Measurements from ENCODE around the gene CHST5. TPM values are rescaled to one million over a fixed set of nuclear protein-coding genes. Genes with fewer than 3 reads are reported as not detected.
A peak's percentile ranks its signal among the peaks of the same experiment; 100 is the strongest.

CHST5 gene
- total and polyA plus RNA-seq, 9 of the 15 experiments (the other 6 are each of a cell fraction or from before 2014, with no cell fraction given) = 0.06 to 0.21 (median 0.14) TPM; not detected in 5

DNA sequence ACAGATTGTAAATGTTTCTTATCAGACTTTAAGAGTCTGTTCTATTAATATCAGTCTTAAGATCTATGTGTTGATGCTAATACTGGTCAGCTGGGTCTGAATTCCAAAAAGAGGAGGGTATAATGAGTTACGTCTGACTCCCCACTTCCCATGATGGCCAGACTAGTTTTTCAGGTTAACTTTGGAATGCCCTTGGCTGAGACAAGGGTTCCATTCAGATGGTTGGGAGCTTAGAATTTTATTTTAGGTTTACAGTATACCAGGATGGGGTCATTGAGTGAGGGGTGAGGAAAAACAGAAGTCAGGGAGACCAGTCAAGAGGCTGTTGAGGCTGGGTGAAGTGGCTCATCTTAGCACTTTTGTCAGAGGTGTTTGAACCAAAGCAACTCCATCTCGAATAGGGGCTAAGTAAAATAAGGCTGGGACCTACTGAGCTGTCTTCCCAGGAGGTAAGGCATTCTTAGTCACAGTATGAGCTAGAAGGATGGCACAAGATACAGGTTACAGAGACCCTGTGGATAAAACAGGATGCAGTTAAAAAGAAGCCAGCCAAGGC lies 23.0 kb upstream of the CHST5 start (continued):
- TF ChIP-seq SAFB2 (IDR thresholded peaks at IDR 0.05; ENCODE audit: borderline replicate concordance, low read depth, low read length, severe bottlenecking) = no peak
- TF ChIP-seq TOE1 (IDR thresholded peaks at IDR 0.05; ENCODE audit: borderline replicate concordance) = no peak
- no peak for TF ChIP-seq TOE1 (CRISPR knock-in tag; IDR thresholded peaks at IDR 0.05; ENCODE audit: borderline replicate concordance, low read depth)
- TF ChIP-seq ZNF717 (CRISPR knock-in tag; IDR thresholded peaks at IDR 0.05) = no peak
- TF ChIP-seq, protein P1, sequence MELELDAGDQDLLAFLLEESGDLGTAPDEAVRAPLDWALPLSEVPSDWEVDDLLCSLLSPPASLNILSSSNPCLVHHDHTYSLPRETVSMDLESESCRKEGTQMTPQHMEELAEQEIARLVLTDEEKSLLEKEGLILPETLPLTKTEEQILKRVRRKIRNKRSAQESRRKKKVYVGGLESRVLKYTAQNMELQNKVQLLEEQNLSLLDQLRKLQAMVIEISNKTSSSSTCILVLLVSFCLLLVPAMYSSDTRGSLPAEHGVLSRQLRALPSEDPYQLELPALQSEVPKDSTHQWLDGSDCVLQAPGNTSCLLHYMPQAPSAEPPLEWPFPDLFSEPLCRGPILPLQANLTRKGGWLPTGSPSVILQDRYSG (tag; conservative IDR thresholded peaks at IDR 0.05; ENCODE audit: low read depth) = peak; percentile 52; the same call in 1 of the 2 replicates
- TF ChIP-seq ZBTB26 (CRISPR knock-in tag; IDR thresholded peaks at IDR 0.05) = no peak
- TF ChIP-seq BMI1 (IDR thresholded peaks at IDR 0.05; ENCODE audit: low read length) = no peak
- TF ChIP-seq NCOA4 (IDR thresholded peaks at IDR 0.05; ENCODE audit: partially characterized antibody) = no peak
- TF ChIP-seq HINFP (tag; conservative IDR thresholded peaks at IDR 0.05; ENCODE audit: low read depth) = peak; percentile 68; the same call in 1 of the 2 replicates
- TF ChIP-seq RBM15 (IDR thresholded peaks at IDR 0.05; ENCODE audit: insufficient read depth, low read length) = no peak
- TF ChIP-seq DNMT1 (IDR thresholded peaks at IDR 0.05) = no peak
- TF ChIP-seq ZNF639 (CRISPR knock-in tag; conservative IDR thresholded peaks at IDR 0.05 in 1 of 2, IDR thresholded peaks at IDR 0.05 in 1 of 2) = 0 out of 4 replicates have a peak, but pooled peaks of 1 of the 2 experiments have one; percentile 32
- TF ChIP-seq, protein P2, sequence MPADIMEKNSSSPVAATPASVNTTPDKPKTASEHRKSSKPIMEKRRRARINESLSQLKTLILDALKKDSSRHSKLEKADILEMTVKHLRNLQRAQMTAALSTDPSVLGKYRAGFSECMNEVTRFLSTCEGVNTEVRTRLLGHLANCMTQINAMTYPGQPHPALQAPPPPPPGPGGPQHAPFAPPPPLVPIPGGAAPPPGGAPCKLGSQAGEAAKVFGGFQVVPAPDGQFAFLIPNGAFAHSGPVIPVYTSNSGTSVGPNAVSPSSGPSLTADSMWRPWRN (IDR thresholded peaks at IDR 0.05; ENCODE audit: low read depth) = no peak
- TF ChIP-seq PTRF (tag; IDR thresholded peaks at IDR 0.05) = 0 out of 2 replicates have a peak, but pooled peaks have one; percentile 67
- 0 out of 2 replicates have a peak, but pooled peaks have one; percentile 55 for TF ChIP-seq KLF6 (CRISPR knock-in tag; IDR thresholded peaks at IDR 0.05; ENCODE audit: borderline replicate concordance)
- TF ChIP-seq TARDBP (IDR thresholded peaks at IDR 0.05) = no peak
- TF ChIP-seq CREB5 (CRISPR knock-in tag; IDR thresholded peaks at IDR 0.05) = no peak

All from K562 (cell line).